GM19023 (cell line): ENCODE data around the gene COL6A1.

Source experiments
- ATAC-seq: cut with Tn5 transposase; IDR thresholded peaks from one replicate; pipeline ENCODE4 v1.9.1; 2021; ENCODE audit warnings: mild to moderate bottlenecking, moderate library complexity; ENCODE audit not compliant: unreplicated experiment

Gene COL6A1

DNA sequence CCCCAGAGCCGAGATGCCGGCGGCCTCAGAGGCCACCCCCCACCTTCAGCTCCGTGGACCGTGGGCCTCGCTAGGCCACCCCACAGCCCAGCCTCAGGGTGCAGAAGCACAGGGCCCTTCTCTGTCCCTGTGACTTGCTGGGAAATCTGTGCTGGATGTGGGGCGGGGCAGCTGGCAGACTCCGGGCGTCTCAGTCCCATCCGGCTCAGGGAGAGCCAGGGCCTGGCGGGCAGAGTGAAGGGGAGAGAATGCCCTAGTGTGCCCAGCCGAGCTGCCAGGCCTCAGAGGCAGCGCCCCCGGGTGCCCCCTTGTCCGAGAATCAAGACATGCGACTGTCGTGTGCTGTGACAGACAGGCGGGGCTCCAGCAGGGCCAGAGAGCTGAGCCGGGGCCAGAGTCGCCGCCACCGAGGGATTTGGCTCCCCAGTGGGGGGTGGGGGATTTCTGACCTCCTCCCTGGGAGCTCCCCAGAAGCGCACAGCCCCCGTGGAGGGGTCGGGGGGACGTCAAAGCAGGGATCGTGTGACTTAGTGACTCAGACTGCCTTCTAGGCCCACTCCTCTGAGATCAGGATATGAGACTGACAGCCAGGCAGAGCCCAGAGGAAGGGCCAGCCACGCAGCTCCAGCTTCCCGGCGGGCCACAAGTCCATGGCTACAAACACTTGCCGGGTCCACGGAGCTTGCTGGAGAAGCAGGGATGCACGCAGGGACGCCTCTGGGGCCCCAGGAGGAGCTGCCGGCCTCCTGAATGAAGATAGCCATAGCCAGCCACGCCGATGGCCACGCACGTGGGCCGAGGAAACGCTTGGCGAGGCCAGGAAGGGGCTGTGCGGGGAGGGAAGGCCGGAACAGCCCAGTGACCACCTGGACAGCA, 11.9 kb downstream of the COL6A1 start:
- no peak for ATAC-seq

DNA sequence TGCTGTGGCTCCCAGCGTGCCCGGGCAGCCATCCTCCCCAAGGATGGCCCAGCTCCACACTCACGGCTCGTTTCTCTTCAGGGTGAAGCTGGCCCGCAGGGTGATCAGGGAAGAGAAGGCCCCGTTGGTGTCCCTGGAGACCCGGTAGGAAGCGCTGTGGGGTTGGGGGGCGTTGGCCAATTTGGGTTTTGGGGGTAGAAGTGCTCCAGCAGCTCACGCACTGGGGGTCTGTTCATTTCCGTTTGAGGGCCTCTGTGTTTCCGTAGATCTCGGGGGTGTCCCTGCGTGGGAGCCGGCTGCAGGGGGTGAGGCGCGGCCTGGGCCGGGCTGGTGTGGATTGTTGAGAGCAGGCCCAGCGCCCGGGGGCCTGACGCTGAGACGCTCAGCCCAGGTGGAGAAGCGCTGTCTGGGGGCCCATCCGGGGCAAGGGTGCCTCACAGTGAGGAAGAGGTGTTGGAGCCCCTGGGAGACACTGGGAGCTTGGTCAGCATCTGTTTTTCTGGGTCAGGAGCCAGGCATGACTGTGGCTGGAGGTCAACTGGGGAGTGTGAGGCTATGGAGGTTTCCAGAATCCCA, 12.6 kb downstream of the COL6A1 start:
- ATAC-seq = no peak

DNA sequence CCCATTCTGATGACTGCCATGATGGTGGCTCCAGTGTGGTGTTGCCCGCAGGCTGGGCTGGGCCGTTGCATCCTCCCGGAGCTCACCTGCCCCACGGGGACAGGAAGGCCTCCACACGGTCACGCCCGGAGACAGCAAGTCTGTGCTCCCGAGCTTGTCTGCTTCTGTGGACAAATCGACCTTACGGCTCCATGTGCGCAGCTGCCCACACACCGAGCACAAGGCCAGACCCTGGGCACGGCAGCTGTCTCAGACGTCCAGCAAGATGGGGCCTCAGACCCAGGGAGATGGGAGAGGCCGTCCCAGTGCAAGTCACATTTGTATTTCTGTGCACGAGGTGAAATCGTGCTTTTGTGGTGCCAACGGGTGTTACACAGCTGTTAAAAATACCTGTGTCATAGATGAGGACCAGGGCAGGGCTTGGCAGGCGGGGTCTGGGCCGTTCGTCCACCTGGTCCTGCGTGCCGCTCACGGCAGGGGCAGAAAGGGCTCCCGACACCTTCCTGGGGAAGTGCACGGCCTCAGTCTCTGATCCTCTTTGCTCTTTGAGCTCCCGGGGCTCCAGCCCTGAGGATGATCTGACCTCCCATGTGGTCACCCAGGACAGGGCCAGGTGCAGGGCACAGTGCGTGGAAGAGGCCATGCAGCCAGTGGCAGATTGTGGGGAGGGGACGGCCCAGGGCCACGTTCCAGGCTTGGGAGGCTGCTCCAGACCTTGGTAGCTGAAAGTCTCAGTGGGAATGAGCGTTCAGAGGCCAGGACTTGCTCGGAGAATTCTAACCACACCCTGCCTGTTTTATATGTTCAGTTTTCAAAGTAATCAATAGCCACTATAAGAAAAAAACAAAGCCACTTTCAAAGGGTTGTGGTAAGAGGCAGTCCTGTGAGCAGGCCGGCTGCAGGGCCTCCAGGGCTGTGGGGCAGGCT, 13.5 kb downstream of the COL6A1 start:
- ATAC-seq = no peak

DNA sequence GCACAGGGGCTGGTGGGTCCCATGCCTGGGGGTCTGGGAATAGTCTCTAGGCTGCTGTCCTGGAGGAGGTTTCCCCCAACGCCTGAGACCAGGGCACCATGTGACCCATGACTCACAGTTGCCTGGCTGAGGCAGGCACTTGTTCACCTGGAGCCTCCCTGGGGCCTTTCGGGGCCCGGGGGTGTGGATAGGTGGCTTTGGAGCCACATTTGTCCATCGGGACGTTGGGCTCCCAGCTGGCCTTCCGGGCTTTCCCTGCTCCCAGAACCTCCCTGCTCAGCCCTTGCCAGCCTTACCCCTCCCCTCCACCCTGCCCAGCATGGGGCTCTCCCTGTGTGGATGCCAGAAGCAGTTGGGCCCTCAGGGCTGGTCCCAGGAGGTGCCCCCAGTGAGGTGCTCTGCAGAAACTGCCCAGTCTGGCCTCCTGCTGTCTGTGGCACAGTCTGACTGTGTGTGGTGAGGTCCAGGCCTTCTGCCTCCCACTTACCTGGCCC, 14.2 kb downstream of the COL6A1 start:
- no peak for ATAC-seq

DNA sequence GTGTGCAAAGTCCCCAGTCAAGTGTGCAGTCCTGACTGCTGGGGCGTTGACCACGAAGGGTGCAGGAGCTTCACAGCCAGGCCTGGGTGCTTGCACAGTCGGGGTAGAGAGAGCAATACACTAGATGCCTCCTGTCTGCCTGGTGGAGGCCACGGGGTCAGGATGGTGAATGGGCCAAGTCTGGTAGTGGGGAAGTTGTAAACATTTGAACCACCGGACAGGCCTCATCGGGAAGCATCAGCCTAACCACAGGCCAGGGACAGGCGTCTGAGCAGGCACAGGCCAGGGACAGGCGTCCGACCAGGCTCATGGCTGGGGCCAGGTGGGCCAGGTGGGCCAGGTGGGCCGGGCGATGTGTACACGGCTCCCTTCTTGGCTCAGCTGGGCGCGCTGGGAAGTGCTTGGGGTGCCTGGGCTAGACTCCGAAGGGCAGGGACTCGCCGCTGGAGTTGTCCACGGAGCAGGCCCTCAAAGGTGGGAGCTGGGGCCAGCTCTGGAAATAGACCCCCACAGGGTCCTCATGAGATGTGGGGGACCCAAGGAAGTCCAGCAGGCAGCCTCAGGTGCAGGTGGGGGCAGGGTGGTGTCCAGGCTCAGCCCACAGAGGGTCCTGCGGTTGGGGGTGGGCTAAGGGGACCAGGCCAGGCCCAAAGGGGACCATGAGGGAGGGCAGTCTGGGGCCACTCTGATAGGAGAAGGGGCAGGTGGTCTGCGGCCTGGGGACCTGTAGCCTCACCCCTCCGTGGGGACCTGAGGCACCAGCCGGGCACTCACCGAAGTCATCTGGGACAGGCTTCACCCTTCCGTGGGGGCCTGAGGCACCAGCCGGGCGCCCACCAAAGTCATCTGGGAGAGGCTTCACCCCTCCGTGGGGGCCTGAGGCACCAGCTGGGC, 15.0 kb downstream of the COL6A1 start:
- ATAC-seq = no peak

DNA sequence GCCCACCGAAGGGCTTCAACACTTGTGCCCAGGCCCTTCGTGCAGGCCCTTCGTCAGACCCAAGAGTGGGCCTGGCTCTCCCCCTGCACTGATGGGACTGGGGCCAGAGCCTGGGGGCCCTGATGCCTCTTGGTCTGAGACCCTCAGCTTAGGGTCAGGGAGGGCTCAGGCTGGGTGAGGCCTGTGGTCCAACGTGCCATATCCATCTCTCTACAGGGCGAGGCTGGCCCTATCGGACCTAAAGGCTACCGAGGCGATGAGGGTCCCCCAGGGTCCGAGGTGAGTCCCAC, 15.6 kb downstream of the COL6A1 start:
- no peak for ATAC-seq

DNA sequence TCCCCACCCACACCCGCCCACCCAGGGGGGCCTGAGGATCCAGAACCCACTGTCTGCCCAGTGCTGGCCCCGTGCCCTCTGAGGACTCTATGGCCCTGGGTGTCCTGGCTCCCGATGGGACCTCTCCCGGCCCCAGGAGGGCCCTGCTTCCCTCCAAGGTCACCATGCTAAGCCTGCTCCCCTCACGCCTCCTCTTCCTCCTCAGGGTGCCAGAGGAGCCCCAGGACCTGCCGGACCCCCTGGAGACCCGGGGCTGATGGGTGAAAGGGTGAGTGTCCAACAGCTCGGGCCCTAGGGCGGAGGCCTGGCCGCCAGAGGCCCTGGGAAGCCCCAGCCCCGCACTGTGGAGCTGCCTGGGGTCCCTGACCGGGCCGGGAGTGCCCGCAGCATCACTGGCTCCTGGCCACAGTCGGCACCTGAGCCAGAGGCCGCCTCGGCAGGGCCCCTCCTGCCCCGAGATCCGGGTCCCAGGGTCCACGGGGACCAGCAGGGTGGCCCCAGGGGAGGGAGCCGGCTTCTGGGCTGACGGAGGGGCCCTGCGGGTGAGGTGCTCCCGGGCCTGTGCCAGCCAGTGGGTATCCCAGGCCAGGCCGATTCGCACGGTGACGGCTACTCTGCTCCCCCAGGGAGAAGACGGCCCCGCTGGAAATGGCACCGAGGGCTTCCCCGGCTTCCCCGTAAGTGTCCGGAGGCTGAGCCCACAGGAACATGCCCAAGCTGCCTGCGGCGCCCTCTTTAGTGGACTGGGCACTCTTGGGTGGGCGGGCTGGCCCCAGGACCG, 16.1 kb downstream of the COL6A1 start:
- no peak for ATAC-seq

DNA sequence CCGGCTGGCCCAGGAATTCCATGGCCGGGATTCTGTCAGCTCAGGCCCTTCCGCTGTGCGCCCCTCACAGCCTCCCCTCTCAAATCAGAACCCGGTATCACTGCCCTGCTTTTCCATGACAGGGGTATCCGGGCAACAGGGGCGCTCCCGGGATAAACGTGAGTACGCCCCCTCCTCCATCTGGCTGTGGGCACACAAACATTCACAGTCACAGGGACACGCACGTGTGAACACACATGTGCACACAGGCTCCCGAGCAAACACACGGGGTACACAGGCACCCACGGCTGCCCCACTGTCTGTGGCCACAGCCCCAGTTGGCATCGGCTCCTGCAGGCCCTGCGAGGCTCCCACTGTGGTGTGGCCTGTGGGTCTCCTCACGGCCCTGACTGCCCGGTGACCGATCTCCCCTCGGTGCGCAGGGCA, 16.7 kb downstream of the COL6A1 start:
- ATAC-seq = no peak

DNA sequence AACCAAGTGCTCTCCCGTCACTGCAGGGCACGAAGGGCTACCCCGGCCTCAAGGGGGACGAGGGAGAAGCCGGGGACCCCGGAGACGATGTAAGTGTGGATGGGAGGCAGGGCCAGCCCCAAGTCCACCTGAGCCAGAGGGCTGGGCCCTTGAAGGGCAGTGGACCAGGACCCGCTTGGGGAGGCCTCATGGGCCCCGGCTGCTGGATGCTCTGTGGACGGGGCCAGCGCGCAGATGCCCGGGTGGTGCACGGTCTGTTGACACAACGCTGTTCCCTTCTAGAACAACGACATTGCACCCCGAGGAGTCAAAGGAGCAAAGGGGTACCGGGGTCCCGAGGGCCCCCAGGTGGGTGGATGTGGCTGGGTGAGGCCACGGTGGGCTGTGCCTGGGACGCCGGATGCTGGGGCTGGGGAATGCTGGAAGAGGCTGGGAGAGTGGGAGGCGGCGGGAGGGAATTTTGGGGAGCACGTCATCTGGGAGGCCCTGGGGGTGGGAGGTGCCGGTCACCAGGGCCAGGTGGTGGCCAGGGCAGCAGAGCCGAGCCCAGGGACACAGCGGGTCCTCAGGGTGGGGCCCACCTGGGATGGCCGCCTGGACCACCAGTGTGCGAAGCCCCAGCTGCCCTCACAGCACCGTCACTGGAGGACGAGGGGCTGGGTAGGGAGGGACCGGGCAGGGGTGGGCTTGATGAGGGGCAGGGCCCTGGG, 17.5 kb downstream of the COL6A1 start:
- ATAC-seq = no peak

DNA sequence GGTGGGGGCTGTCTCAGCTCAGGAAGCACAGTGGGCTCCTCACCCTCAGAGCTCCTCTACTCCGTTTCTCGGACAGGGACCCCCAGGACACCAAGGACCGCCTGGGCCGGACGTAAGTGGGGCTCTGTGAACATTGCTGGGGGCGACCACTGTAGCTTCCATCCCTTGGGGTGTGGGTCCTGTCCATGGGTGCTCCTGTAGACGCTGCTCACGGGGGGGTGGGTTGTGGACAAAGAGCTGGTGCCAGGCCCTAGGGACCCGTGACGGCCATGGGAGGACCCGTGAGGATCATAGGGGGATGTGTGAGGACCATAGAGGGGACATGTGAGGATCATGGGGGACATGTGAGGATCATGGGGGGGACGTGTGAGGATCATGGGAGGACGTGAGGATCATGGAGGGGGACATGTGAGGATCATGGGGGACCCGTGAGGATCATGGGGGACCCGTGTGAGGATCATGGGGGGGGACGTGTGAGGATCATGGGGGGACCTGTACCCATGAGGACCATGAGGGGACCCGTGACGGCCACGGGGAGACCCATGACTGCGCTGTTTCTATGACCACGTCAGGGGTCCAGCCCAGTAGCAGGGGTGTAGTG, 18.1 kb downstream of the COL6A1 start:
- ATAC-seq = no peak

DNA sequence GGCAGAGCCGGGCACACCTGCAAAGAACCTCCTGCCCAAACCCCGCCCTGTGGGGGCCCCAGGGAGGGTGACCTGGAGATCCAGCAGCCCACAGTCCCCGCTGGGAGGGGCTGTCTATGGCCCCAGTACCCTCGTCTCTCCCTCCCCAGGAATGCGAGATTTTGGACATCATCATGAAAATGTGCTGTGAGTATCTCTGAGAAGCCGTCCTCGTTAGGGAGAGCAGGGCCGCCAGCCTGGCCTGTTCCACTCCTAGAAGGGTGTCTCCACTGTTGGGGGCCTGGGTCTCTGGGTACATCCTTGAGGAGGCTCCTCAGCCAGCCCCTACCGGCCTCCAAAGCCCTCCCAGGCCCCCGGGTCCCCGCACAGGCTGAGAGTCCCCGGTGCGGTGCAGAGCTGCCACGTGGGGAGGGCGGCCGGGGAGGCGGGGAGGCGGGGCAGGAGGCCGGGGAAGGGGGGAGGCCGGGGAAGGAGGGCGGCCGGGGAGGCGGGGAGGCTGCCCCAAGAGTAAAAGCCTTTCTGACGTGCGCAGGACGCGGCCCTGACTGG, 18.7 kb downstream of the COL6A1 start:
- no peak for ATAC-seq

DNA sequence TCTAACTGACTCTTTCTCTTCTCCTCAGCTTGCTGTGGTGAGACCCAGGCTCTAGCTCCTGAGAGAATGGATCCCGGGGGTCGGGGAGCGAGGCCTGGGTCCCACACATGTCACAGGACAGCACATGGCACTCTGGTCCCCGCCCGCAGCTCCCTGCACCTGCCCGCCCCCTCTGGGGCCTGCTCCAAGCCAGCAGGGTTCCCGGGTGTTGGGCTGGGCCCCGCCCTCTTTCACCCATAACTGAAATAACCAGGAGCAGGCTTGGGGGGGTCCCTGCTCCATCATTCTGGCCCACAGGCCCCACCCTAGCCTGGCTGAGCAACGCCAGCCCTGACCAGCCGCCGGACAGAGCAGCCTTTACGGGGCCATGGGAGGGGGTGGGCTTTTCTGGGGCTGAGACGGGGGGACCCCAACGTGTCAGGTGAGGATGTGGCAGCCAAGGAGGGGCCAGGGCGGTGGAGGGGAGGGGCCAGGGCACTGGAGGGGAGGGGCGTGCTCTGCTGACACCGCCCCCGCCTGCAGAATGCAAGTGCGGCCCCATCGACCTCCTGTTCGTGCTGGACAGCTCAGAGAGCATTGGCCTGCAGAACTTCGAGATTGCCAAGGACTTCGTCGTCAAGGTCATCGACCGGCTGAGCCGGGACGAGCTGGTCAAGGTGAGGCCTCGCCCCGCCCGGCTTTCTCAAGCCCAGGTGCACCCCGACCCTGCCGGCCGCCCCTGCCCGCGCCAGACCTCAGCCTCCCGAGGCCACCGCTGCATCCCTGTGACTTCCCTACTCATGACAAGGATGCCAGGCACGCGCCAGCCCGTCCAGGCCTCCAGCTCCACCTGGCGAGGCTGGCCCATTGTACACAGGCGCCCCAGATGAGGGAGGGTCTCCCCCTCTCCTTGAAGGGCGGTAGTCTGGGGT, 19.4 kb downstream of the COL6A1 start:
- ATAC-seq = no peak

DNA sequence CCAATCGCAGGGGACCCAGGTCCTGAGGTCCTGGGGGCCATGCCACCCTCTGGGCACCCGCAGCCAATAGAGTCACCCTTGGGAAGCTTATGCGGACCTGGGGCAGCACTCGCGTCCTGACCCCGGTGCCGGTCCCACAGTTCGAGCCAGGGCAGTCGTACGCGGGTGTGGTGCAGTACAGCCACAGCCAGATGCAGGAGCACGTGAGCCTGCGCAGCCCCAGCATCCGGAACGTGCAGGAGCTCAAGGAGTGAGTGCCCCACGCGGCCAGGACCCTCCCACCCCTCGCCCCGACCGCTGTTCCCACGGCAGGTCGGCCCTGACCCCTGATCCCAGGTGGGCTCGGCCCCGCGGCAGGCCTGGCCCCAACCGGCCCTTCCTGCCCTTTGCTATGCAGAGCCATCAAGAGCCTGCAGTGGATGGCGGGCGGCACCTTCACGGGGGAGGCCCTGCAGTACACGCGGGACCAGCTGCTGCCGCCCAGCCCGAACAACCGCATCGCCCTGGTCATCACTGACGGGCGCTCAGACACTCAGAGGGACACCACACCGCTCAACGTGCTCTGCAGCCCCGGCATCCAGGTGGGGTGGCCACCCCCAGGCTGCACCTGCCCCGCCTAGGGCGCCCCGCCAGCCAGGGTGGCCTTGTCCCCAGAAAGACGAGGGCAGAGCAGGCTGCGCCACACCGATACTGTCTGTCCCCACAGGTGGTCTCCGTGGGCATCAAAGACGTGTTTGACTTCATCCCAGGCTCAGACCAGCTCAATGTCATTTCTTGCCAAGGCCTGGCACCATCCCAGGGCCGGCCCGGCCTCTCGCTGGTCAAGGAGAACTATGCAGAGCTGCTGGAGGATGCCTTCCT, 20.5 kb downstream of the COL6A1 start:
- ATAC-seq = no peak

DNA sequence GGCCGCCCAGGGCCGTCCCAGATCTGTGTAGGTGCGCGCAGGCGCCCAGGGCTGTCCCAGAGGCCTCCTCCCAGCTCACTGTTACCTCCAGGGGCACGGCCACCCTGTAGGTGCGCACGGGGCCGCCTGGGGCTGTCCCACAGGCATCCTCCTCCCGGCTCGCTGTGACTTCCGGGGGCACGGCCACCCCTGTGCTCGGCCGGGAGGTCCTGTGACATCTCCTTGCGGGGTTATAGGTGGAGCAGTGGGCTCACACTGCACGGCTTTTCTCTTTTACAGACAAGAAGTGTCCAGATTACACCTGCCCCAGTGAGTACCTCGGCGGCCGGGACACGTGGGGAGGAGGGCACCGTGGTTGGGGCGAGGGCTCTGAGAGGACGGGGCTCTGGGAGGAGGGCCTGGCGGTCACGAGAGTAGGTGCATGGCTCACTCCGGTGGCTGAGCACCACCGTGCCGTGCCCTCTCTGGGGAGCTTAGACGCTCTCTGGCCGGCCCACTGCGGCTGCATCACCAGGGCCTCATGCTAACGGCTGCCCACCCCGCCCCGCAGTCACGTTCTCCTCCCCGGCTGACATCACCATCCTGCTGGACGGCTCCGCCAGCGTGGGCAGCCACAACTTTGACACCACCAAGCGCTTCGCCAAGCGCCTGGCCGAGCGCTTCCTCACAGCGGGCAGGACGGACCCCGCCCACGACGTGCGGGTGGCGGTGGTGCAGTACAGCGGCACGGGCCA, 21.4 kb downstream of the COL6A1 start:
- no peak for ATAC-seq

DNA sequence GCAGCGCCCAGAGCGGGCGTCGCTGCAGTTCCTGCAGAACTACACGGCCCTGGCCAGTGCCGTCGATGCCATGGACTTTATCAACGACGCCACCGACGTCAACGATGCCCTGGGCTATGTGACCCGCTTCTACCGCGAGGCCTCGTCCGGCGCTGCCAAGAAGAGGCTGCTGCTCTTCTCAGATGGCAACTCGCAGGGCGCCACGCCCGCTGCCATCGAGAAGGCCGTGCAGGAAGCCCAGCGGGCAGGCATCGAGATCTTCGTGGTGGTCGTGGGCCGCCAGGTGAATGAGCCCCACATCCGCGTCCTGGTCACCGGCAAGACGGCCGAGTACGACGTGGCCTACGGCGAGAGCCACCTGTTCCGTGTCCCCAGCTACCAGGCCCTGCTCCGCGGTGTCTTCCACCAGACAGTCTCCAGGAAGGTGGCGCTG, 22.0 kb downstream of the COL6A1 start:
- no peak for ATAC-seq
